ENCODE measurements around the gene ATP8B4. TPM values are rescaled to one million over a fixed set of nuclear protein-coding genes. Genes with fewer than 3 reads are reported as not detected.

ATP8B4 gene
- total and polyA plus RNA-seq, 10 of the 15 experiments (the other 5 are each of a cell fraction or from before 2014, with no cell fraction given), result 0.02 to 0.94 (median 0.19) TPM

DNA sequence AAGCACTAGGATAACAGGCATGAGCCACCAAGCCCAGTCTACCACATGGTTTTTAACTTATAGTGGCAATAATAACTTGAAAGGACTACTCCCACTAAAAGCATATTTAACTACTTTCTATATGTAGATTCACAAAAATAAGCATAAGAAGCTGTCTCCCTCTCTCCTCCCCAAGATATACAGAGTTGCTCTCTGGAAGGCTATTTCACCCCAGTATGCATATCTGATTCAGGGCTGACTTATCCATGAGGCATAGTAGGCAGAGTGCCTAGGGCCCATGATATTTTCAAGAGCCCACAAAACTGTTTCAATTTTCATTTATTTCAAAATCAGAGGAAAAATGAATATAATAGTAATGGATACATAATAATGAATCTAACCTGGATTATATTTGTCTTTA, 20.5 kb downstream of the ATP8B4 start:
- Histone ChIP-seq H3K4me3 (no peak overlapping the region), H3K36me3 (ENCODE audit: control insufficient read depth in 2 of 2, insufficient read depth in 2 of 2, low read length in 1 of 2) (no peaks in the 10 kb centered on the region), H3K4me1 (ENCODE audit: control insufficient read depth, insufficient read depth, low read length) (no peaks in the 10 kb centered on the region), H3K27me3 (replicated peaks in 1 of 2; ENCODE audit: control insufficient read depth in 2 of 2, insufficient read depth in 2 of 2, low read length in 1 of 2) (no peaks in the 10 kb centered on the region), H3K27ac (ENCODE audit: control insufficient read depth, insufficient read depth) (no peak overlapping the region), H3K9ac (ENCODE audit: control insufficient read depth, insufficient read depth, low read length) (no peak overlapping the region), H3K79me2 (ENCODE audit: control insufficient read depth, insufficient read depth, low read length) (no peaks in the 10 kb centered on the region), H3K9me3 (replicated peaks; ENCODE audit: control insufficient read depth, insufficient read depth, low read length) (no peaks in the 10 kb centered on the region), H3K4me2 (ENCODE audit: control insufficient read depth, insufficient read depth) (no peak overlapping the region), H2AFZ (ENCODE audit: control insufficient read depth, low read depth, low read length) (no peak overlapping the region), H4K20me1 (ENCODE audit: control insufficient read depth, insufficient read depth) (no peaks in the 10 kb centered on the region)
- no peak for TF ChIP-seq EZH2 (IDR thresholded peaks at IDR 0.05; ENCODE audit: borderline replicate concordance, control insufficient read depth, low read depth, low read length)
- TF ChIP-seq CHD2 (IDR thresholded peaks at IDR 0.05; ENCODE audit: borderline replicate concordance, low read depth, low read length), result no peak
- TF ChIP-seq SIN3A (IDR thresholded peaks at IDR 0.05; ENCODE audit: low read depth, low read length), result no peak
- TF ChIP-seq TBL1XR1 (IDR thresholded peaks at IDR 0.05; ENCODE audit: low read depth, low read length), result no peak
- no peak for TF ChIP-seq HDGF (IDR thresholded peaks at IDR 0.05)
- no peak for TF ChIP-seq MEF2B (IDR thresholded peaks at IDR 0.05; ENCODE audit: partially characterized antibody, poor library complexity, severe bottlenecking)
- TF ChIP-seq TCF7 (IDR thresholded peaks at IDR 0.05; ENCODE audit: borderline replicate concordance), result no peak
- TF ChIP-seq NR2F1 (conservative IDR thresholded peaks at IDR 0.05), result no peak
- no peak for TF ChIP-seq ZNF207 (IDR thresholded peaks at IDR 0.05; ENCODE audit: borderline replicate concordance)
- TF ChIP-seq, protein P1, sequence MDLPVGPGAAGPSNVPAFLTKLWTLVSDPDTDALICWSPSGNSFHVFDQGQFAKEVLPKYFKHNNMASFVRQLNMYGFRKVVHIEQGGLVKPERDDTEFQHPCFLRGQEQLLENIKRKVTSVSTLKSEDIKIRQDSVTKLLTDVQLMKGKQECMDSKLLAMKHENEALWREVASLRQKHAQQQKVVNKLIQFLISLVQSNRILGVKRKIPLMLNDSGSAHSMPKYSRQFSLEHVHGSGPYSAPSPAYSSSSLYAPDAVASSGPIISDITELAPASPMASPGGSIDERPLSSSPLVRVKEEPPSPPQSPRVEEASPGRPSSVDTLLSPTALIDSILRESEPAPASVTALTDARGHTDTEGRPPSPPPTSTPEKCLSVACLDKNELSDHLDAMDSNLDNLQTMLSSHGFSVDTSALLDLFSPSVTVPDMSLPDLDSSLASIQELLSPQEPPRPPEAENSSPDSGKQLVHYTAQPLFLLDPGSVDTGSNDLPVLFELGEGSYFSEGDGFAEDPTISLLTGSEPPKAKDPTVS (IDR thresholded peaks at IDR 0.05; ENCODE audit: low read depth, low read length), result no peak
- no peak for TF ChIP-seq CBFB (IDR thresholded peaks at IDR 0.05; ENCODE audit: low read depth)
- no peak for TF ChIP-seq POU2F2 (IDR thresholded peaks at IDR 0.05; ENCODE audit: borderline replicate concordance, low read depth, low read length)
- TF ChIP-seq, protein P2, sequence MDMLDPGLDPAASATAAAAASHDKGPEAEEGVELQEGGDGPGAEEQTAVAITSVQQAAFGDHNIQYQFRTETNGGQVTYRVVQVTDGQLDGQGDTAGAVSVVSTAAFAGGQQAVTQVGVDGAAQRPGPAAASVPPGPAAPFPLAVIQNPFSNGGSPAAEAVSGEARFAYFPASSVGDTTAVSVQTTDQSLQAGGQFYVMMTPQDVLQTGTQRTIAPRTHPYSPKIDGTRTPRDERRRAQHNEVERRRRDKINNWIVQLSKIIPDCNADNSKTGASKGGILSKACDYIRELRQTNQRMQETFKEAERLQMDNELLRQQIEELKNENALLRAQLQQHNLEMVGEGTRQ (IDR thresholded peaks at IDR 0.05; ENCODE audit: borderline replicate concordance, low read depth, low read length), result no peak
- no peak for TF ChIP-seq NFIC (IDR thresholded peaks at IDR 0.05; ENCODE audit: low read depth, low read length)
- TF ChIP-seq EGR1 (IDR thresholded peaks at IDR 0.05; ENCODE audit: borderline replicate concordance in 1 of 2, low read depth in 2 of 2, low read length in 2 of 2), result no peak
- TF ChIP-seq, protein P3, sequence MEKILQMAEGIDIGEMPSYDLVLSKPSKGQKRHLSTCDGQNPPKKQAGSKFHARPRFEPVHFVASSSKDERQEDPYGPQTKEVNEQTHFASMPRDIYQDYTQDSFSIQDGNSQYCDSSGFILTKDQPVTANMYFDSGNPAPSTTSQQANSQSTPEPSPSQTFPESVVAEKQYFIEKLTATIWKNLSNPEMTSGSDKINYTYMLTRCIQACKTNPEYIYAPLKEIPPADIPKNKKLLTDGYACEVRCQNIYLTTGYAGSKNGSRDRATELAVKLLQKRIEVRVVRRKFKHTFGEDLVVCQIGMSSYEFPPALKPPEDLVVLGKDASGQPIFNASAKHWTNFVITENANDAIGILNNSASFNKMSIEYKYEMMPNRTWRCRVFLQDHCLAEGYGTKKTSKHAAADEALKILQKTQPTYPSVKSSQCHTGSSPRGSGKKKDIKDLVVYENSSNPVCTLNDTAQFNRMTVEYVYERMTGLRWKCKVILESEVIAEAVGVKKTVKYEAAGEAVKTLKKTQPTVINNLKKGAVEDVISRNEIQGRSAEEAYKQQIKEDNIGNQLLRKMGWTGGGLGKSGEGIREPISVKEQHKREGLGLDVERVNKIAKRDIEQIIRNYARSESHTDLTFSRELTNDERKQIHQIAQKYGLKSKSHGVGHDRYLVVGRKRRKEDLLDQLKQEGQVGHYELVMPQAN (conservative IDR thresholded peaks at IDR 0.05), result no peak
- no peak for TF ChIP-seq RB1 (IDR thresholded peaks at IDR 0.05; ENCODE audit: borderline replicate concordance)
- TF ChIP-seq CBX5 (IDR thresholded peaks at IDR 0.05; ENCODE audit: low read depth), result no peak
- TF ChIP-seq, protein P4, sequence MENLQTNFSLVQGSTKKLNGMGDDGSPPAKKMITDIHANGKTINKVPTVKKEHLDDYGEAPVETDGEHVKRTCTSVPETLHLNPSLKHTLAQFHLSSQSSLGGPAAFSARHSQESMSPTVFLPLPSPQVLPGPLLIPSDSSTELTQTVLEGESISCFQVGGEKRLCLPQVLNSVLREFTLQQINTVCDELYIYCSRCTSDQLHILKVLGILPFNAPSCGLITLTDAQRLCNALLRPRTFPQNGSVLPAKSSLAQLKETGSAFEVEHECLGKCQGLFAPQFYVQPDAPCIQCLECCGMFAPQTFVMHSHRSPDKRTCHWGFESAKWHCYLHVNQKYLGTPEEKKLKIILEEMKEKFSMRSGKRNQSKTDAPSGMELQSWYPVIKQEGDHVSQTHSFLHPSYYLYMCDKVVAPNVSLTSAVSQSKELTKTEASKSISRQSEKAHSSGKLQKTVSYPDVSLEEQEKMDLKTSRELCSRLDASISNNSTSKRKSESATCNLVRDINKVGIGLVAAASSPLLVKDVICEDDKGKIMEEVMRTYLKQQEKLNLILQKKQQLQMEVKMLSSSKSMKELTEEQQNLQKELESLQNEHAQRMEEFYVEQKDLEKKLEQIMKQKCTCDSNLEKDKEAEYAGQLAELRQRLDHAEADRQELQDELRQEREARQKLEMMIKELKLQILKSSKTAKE (IDR thresholded peaks at IDR 0.05; ENCODE audit: low read depth, poor library complexity, severe bottlenecking), result no peak
- ChIA-PET CTCF (no interaction called here), POLR2A (no interaction called here), RAD21 (ENCODE audit: unreplicated experiment) (no interaction called here), SMC1A (ENCODE audit: uncharacterized antibody, unreplicated experiment) (no interaction called here)
- DNase-seq (ENCODE audit: low read depth, low spot score), result no peak
- FAIRE-seq, result no peak
- no TSS peak for BruUV-seq (replicated peaks)
- in situ Hi-C loops (cut with MboI), result no loop called here
- intact Hi-C loops (cut with micrococcal nuclease; ENCODE audit: unreplicated experiment), result no loop called here
- ATAC-seq, result no peak

Data from GM12878 (cell line).